HepG2 (cell line): ENCODE results near the gene SPDYE6. TPM values are rescaled to one million over a fixed set of nuclear protein-coding genes. Genes with fewer than 3 reads are reported as not detected.
"Not testable (repeated sequence)": the region's sequence is repeated elsewhere in the genome, so short reads cannot be mapped to it uniquely, and the experiment has no call there.

Experiments used
- ATAC-seq: fragments of 200-7000 bp; cut with Tn5 transposase; 3 replicates; pipeline ENCODE4 v1.9.1; 2020; ENCODE audit warnings: mild to moderate bottlenecking, moderate library complexity
- BruUV-seq: library from RNA; stranded (reverse); fragments of 400-500 nt; replicated peaks from 2 replicates; lab custom pipeline; 2021; lab: Mats Ljungman, UMichigan
- CTCF ChIA-PET: fragments of 300-600 bp; formaldehyde crosslinking; extraction: SDS; loops from one replicate; lab custom pipeline; 2021; ENCODE audit warnings: low total read pairs, inconsistent platforms, low intra/inter-chr PET ratio; lab: Yijun Ruan, JAX
- POLR2A ChIA-PET: fragments of 350-600 bp; sonication (Branson Sonifier 250); formaldehyde crosslinking; loops from one replicate; lab custom pipeline; 2020; ENCODE audit warnings: antibody characterized with exemption, inconsistent platforms; lab: Yijun Ruan, JAX
- DNase-seq: peaks from one replicate; pipeline ENCODE4 v3.0.0-alpha.2; 2015; ENCODE audit warnings: low spot score
- FAIRE-seq: peaks from 3 replicates; lab custom pipeline; 2011; peaks lifted over from hg19 to GRCh38; lab: Jason Lieb, UNC
- H2AFZ ChIP-seq: one replicate; pipeline ENCODE4 v1.6.1; 2011; ENCODE audit warnings: low read length, inconsistent platforms
- H3K27ac ChIP-seq: fragments of 300-600 bp; 3 replicates; pipeline ENCODE4 v1.8.0; 2011; ENCODE audit warnings: mixed run types, mild to moderate bottlenecking, mixed read lengths, low read length, inconsistent platforms; ENCODE audit not compliant: insufficient read depth; ENCODE audit errors: extremely low read length
- H3K27me3 ChIP-seq, 2 experiments: fragments of 200-600 bp in 1 of 2; 2 replicates in 1 of 2; 3 replicates in 1 of 2; pipeline versions ENCODE4 v1.6.0 to v1.8.0; 2011; ENCODE audit warnings: low read length in 2 of 2, mild to moderate bottlenecking in 2 of 2, moderate library complexity in 2 of 2, inconsistent platforms in 1 of 2; ENCODE audit not compliant: insufficient read depth in 2 of 2, control insufficient read depth in 1 of 2
- H3K36me3 ChIP-seq, 2 experiments: fragments of 200-600 bp in 1 of 2; replicated peaks in 1 of 2; 2 replicates in 1 of 2; 3 replicates in 1 of 2; pipeline versions ENCODE4 v1.5.1 to v1.8.0; 2011; ENCODE audit warnings: low read length in 2 of 2, inconsistent platforms in 1 of 2; ENCODE audit not compliant: insufficient read depth in 2 of 2, control insufficient read depth in 1 of 2
- H3K4me1 ChIP-seq: 2 replicates; pipeline ENCODE4 v1.5.1; 2012; ENCODE audit warnings: low read length, inconsistent platforms; ENCODE audit not compliant: insufficient read depth
- H3K4me2 ChIP-seq: 2 replicates; pipeline ENCODE4 v1.6.0; 2011; ENCODE audit warnings: low read depth, low read length, inconsistent platforms
- H3K4me3 ChIP-seq, 3 experiments: fragments of 200-600 bp in 1 of 3; sonication (generic), shearing (Covaris generic) in 1 of 3; replicated peaks in 1 of 3; 2 replicates each; pipeline ENCODE4 v1.5.1; 2011 to 2016; ENCODE audit warnings: low read length in 3 of 3, inconsistent platforms in 2 of 3, low read depth in 2 of 3, mild to moderate bottlenecking in 2 of 3, control low read depth in 1 of 3, mixed read lengths in 1 of 3; ENCODE audit not compliant: insufficient read depth in 1 of 3
- H3K79me2 ChIP-seq: one replicate; pipeline ENCODE4 v1.6.1; 2011; ENCODE audit warnings: low read length, inconsistent platforms; ENCODE audit not compliant: insufficient read depth
- H3K9ac ChIP-seq: 2 replicates; pipeline ENCODE4 v1.6.0; 2011; ENCODE audit warnings: mild to moderate bottlenecking, low read depth, low read length, inconsistent platforms; ENCODE audit not compliant: insufficient read depth
- H3K9me3 ChIP-seq: 2 replicates; pipeline ENCODE4 v1.5.1; 2012; ENCODE audit warnings: mild to moderate bottlenecking, low read length
- H4K20me1 ChIP-seq: 2 replicates; pipeline ENCODE4 v1.6.0; 2011; ENCODE audit warnings: inconsistent platforms, mild to moderate bottlenecking, low read length, moderate library complexity; ENCODE audit not compliant: insufficient read depth
- CBX1 ChIP-seq: IDR thresholded peaks from one replicate; pipeline ENCODE4 v1.6.1; 2016; ENCODE audit warnings: antibody characterized with exemption, low read depth
- CEBPB ChIP-seq: IDR thresholded peaks from 2 replicates; pipeline ENCODE4 v1.6.1; 2011; ENCODE audit warnings: low read depth, low read length, improper control_type of control experiment, borderline replicate concordance
- CEBPG ChIP-seq: IDR thresholded peaks from 2 replicates; pipeline ENCODE4 v1.6.1; 2016
- DNMT3B ChIP-seq: conservative IDR thresholded peaks from 2 replicates; pipeline ENCODE4 v1.6.1; 2016; ENCODE audit warnings: missing biosample characterization, control low read depth
- EHMT2 ChIP-seq: fragments of 200-600 bp; sonication (generic); IDR thresholded peaks from 2 replicates; pipeline ENCODE4 v1.7.0; 2017; ENCODE audit warnings: antibody characterized with exemption, low read depth, low read length, borderline replicate concordance
- NR2C2 ChIP-seq: sonication (generic); formaldehyde crosslinking; IDR thresholded peaks from 2 replicates; pipeline ENCODE4 v1.4.0; 2020; ENCODE audit warnings: missing genetic modification reagents, mild to moderate bottlenecking, moderate library complexity, borderline replicate concordance
- ZNF30 ChIP-seq: sonication (generic); formaldehyde crosslinking; IDR thresholded peaks from 2 replicates; pipeline ENCODE4 v1.5.0; 2020; ENCODE audit warnings: mild to moderate bottlenecking, missing genetic modification reagents
- WGBS: methylation state at CpG from one replicate; pipeline ENCODE4 v1.1.6; 2017; ENCODE audit warnings: low lambda C conversion rate; 5-methylcytosine and 5-hydroxymethylcytosine counted together
- in situ Hi-C: cut with HindIII; loops from 2 replicates; pipeline ENCODE4 v1.10.0; 2017; ENCODE audit warnings: low pct_unique_long_range_greater_than_20kb; ENCODE audit not compliant: extremely low pct_ligation_motif_present
- intact Hi-C: fragments of 100-400 bp; cut with micrococcal nuclease; formaldehyde crosslinking; loops from one replicate; pipeline ENCODE4 v1.10.0; 2022; ENCODE audit not compliant: unreplicated experiment
- polyA plus RNA-seq, 8 experiments: library from polyadenylated mRNA; depleted of rRNA in 3 of 8; stranded (reverse) in 7 of 8; unstranded in 1 of 8; fragments of >200 nt; fragmentation: Illumina TruSeq in 4 of 8; extraction: Trizol in 4 of 8; gene quantifications; 2 replicates each; pipeline versions ENCODE4 v1.2.1 to v1.2.3, GENCODE V29; 2011 to 2016; ENCODE audit warnings: low read depth in 4 of 8, missing spikeins in 1 of 8, mixed read lengths in 1 of 8; ENCODE audit not compliant: insufficient read depth in 1 of 8
- total RNA-seq, 5 experiments: library from RNA; depleted of rRNA; stranded (reverse); fragments of >200 nt; fragmentation: Illumina TruSeq; extraction: Trizol; gene quantifications; 2 replicates each; pipeline ENCODE4 v1.2.3, GENCODE V29; 2016; ENCODE audit warnings: low read depth in 1 of 5

The SPDYE6 gene
- total and polyA plus RNA-seq, 2 of the 13 experiments (the other 11 are each of a cell fraction or from before 2014, with no cell fraction given), result 0.07 TPM; not detected in 1

- H3K27me3 ChIP-seq, result no peaks in the 10 kb centered on the region
- H3K4me3 ChIP-seq, result no peak overlapping the region
- no peaks in the 10 kb centered on the region for H3K4me1 ChIP-seq
- no peak for ATAC-seq
- no TSS peak for BruUV-seq
- no peak for DNase-seq
- no peaks in the 10 kb centered on the region for H3K9me3 ChIP-seq
- no peak overlapping the region for H3K27ac ChIP-seq
- peaks cover 9 to 27% of the 10 kb centered on the region in 2 experiments for H3K36me3 ChIP-seq
- no peaks in the 10 kb centered on the region for H3K79me2 ChIP-seq
- intact Hi-C loops, result loop anchor here (2.0 kb wide), 1 partner anchor 111 kb away; no protein-coding TSS in a partner anchor
- in situ Hi-C loops, result loop anchor here (5.0 kb wide), 1 partner anchor 103 kb away; the partner anchor contains the start of gene SH2B2
- CTCF ChIA-PET, result interaction anchor here (2.2 kb wide), 1 partner anchor 111 kb away, joined by 51 read pairs; no protein-coding TSS in a partner anchor
- 77% methylated on average over 3 of the region's 3 CpGs for WGBS
- no peak for TF ChIP-seq NR2C2 (CRISPR knock-in tag)
- no peak for TF ChIP-seq ZNF30 (CRISPR knock-in tag)
- no peak for TF ChIP-seq CBX1
- no peak for TF ChIP-seq DNMT3B (CRISPR knock-in tag)
- no peak overlapping the region for H3K9ac ChIP-seq
- POLR2A ChIA-PET, result no interaction called here
- H3K4me2 ChIP-seq, result no peak overlapping the region
- H2AFZ ChIP-seq, result no peak overlapping the region
- no peak for FAIRE-seq
- H4K20me1 ChIP-seq, result peaks cover 4% of the 10 kb centered on the region; the same call in 1 of the 2 replicates
These were observed 33.6 kb upstream of the SPDYE6 start for GRCh38 chr7:102389810-102390209.

- H3K4me2 ChIP-seq, result no peak overlapping the region
- no peaks in the 10 kb centered on the region for H3K9me3 ChIP-seq
- peaks cover 8 to 28% of the 10 kb centered on the region in 2 experiments for H3K36me3 ChIP-seq
- H4K20me1 ChIP-seq, result peaks cover 4% of the 10 kb centered on the region; the same call in 1 of the 2 replicates
- no peak for DNase-seq
- H3K4me1 ChIP-seq, result no peaks in the 10 kb centered on the region
- H3K79me2 ChIP-seq, result no peaks in the 10 kb centered on the region
- H3K4me3 ChIP-seq, result no peak overlapping the region
- CTCF ChIA-PET, result no interaction called here
- WGBS, result 97% methylated on average over 4 of the region's 6 CpGs
- in situ Hi-C loops (no loop called here), intact Hi-C loops (no loop called here)
- no peak for ATAC-seq
- H3K9ac ChIP-seq, result no peak overlapping the region
- POLR2A ChIA-PET, result no interaction called here
- H3K27ac ChIP-seq, result no peak overlapping the region
- no peaks in the 10 kb centered on the region for H3K27me3 ChIP-seq
- TF ChIP-seq EHMT2 (no peak), CEBPG (peak; percentile 25; the same call in 1 of the 2 replicates), CEBPB (peak; percentile 52; the same call in 1 of the 2 replicates)
- BruUV-seq, result no TSS peak
- H2AFZ ChIP-seq, result no peak overlapping the region
- FAIRE-seq, result no peak
These were observed 30.8 kb upstream of the SPDYE6 start for GRCh38 chr7:102387064-102387463.

- H3K9ac ChIP-seq, DNase-seq, ATAC-seq, CTCF ChIA-PET, H3K9me3 ChIP-seq, H3K4me2 ChIP-seq, in situ Hi-C loops, H2AFZ ChIP-seq, H3K4me3 ChIP-seq, FAIRE-seq, H4K20me1 ChIP-seq, H3K79me2 ChIP-seq, H3K27ac ChIP-seq, intact Hi-C loops, H3K4me1 ChIP-seq, H3K27me3 ChIP-seq, POLR2A ChIA-PET: not testable (repeated sequence)
- TSS peak; percentile 5 for BruUV-seq
- WGBS, result 100% methylated on average over 6 of the region's 7 CpGs
- peaks cover 15 to 38% of the 10 kb centered on the region in 2 experiments for H3K36me3 ChIP-seq
These were observed 25.6 kb upstream of the SPDYE6 start for GRCh38 chr7:102381696-102382425.
